HG03442 (cell line): ENCODE results near the gene ATPAF1.

Source experiments
- ATAC-seq: cut with Tn5 transposase; IDR thresholded peaks from one replicate; pipeline ENCODE4 v1.9.1; 2021; ENCODE audit warnings: mild to moderate bottlenecking, moderate library complexity; ENCODE audit not compliant: unreplicated experiment

The ATPAF1 gene

DNA sequence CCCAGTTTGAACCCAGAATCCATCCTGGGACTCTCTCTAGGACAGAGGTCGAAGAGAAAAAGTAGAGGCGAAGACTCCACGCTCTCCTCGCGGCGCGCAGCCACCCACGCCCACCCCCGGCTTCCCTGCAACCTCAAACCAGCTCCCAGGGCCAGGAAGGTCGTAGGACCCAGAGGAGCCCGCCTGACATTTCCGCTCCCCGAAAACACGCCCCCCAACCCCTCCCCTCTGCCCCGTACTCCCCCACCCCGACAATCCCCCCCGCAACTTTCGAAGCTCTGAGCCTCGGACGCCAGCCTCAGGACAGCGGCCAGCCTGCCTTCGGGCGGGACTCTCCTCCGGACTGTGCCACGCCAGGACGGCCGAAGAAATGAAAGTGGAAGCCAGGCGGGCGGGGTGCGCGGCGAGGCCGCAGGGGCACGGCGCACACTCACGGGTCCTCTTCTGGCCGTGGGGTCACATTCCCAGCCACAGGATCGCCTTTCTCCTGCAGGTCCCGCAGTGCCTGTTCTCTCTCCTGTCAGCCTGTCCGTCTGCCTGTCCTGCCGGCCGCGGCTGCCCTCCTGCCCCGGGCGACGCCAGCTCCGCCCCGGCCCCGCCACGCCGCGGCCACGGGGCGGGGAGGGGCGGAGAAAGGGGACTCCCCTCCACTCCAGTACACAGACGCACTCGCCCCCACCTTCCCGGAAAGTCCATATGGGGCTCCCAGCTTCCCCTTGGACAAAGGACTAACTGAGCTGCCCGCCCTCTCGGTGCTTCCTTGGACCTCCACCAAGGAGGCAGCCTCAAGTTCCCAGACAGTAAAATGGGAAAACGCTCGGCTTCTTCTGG is 51.7 kb downstream of the ATPAF1 start, which contains the start of gene MOB3C:
Gene MOB3C, minus strand, starts transcription at position 535 of the 831 bp plus-strand sequence. CDS start 3,490 bp downstream, outside the sequence.
- ATAC-seq: peak; percentile 68

DNA sequence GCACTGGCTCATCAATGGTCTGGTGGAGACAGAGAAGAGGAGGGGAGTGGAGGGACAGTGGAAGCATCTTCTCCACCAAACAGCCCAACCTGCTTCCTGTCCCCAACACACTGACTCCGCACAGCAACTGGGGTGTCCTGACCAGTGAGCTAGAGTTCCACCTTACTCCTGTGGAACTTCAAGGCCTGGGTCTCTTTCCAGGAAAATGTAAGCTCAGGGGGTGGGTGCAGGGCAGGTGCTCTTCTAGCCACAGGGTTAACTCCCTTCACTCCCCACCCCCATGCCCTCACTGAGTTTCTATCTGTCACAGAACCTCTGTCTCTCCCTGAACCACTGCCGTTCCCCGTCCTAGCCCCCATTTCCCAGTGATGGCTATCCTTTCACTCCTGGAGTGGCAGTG is 52.4 kb downstream of the ATPAF1 start:
- ATAC-seq: no peak

DNA sequence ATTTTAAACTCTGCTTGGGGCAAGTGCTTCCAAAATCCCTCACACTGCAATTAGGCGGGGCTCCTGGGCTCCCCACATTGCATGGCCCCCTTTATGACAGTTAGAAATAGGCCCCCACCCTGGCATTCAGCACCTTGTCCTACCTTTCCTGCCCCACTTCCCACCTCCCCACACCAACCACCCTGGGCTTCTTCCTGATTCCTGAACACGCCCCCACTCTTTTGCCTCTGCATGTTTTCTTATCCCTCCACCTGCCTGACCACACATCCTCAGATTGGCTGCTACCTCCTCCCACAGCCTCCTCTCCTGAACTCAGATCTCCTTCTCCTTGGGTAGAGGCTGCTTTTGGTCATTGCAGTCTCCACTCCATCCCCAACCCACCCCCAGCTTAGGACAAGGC is 53.1 kb downstream of the ATPAF1 start:
- ATAC-seq: no peak

DNA sequence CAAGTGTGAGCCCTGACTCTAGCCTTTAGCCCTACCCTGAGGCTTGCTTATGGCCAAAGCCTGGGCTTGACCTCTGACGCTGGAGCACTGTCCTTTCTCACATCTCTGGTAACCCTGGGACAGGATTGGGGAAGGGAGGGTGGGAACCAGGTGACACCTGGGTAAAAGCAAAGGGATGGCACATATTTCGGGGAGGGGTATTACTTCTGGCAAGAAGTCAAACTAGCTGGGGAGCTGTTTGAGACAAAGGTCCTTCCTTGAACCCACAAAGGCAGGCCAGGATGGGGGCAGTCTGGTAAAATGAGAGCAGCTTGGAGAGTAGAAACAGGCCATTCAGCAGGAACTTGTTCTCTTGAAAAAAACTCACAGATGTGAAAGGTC is 53.6 kb downstream of the ATPAF1 start:
- ATAC-seq: no peak

DNA sequence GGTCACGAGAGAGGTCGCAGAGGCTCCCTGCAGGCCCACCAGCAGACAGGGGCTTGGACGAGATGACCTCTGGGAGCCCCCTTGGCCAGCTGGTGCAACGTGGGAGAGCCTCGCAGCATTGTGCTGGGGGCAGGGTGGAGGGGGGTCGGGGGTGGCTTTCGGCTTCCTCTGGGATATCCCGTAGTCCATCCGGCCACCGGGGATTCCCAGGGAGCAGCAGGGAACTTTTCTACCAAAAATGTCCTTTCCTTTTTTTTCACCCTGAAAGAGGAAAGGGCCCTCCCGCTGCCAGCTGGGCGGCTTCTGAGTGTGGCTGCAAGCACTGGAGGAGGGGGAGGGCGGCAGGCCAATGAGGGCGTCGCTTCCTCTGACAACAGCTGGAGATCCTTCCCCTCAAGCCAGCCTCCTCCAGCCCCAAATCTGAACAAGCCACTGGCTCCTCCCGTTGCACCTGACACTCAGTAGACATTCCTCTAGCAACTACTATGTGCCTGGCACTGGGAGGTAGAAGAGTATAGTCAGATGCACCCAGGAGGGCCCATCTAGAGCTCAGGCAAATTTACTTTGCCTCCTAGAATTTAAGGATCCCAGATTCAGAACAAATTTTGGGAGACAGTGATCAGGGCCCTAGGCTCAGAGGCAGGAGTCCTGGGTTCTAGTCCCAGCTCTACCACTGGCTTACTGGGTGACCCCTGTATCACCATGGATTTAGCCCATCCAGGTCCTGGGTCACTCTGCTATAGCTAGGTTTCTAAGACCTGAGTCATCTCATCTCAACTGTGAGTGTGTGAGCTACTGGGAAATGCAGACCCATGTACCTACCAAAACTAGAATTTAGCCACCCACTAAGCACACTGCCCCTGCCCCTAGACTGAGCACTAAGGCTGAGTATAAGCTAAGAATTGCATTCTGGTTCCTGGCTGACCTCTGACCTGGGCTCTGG is 54.2 kb downstream of the ATPAF1 start:
- ATAC-seq: peak; percentile 60

DNA sequence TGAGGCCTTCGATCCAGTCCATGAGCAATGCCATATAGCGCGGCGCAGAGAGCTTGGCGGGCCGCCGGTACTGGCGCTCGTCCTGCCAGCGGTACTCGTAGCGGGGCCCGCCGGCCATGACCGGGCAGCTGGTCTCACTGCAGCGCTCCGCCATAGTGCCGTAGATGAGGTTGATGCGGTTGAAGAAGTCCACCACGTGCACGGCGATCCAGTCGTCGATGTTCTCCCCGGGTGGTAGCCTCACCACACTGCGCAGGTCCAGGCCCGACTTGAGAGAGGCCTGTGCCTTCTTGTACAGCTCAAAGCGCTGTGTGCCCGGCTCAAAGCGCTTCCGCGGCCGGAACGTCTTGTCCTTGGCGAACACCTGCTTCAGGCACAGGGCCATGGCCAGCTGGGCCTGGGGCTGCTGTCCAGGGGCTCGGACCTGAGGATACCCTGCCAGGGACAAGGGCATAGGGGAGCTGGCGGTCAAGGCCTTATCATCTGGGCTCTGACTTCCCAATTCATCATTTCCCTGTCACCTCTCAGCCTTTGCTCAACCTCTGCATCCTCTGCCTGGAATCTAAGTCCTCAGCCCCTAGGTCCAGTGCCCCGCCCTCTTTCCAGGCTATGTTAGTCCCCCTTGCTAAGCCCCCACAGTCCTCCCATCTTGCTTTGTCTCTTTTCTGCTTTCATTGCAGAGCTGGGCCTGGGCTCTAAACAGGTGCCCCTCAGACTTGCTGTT is 55.1 kb downstream of the ATPAF1 start:
- no peak for ATAC-seq

DNA sequence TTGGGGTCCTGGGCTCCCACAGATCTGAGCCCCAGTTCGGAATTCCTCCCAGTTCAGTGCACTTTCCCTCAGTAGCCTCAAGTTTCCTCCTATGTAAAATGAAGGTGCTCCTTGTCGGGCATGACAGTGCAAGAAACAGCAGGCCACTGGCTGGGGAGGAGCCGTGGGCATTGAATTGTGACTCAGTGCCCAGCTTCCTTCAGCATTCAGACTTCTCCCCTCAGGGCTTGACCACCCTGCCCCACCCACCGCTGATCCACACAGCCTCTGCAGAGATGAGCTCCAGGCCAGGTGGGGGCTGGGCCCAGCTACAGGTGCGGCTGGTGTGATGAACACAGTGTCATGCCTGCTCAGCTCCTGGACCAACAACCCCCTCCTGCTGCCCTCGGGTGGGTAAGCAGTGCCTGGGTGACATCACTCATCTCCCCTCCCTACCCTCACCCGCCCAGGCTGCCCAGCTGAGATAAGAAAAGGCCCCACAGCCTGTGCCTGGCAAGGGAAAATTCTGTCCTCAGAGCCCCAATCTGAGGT is 56.4 kb downstream of the ATPAF1 start:
- no peak for ATAC-seq

DNA sequence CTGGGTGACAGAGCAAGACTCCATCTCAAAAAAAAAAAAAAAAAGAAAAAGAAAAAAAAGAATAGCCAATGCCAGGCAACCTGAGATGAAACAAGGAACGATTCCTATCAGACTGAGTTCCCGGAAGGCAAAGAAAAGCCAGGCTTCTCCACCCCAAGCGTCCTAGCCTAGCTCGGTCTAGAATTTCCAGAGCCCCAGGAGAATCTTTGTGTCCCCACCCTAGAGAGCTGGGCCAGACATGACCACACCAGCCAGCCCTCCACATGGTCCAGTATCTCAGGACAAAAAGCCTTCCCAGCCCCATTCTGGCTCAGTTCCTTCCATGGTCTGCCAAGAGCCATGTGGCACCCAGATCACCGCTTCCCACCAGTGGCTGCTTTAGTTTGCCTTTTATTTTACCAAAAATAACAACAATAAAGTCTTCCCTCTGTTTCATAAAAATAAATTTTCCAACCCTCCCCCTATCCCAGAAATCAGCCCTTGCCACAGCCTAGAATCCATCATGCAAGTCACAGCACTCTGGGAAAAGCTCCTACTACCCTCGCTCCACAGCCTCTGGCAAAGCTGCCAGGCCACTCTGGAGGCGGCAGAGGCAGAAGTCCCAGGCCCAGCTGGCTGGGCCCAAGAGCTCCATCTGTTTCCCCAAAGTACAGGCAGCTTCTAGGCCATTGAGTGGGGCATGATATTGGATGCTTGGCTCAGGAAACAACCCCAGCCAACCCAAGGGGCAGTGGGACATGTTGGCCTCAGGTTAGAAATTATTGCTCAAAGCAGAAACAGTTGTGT is 60.6 kb downstream of the ATPAF1 start:
- ATAC-seq: no peak

DNA sequence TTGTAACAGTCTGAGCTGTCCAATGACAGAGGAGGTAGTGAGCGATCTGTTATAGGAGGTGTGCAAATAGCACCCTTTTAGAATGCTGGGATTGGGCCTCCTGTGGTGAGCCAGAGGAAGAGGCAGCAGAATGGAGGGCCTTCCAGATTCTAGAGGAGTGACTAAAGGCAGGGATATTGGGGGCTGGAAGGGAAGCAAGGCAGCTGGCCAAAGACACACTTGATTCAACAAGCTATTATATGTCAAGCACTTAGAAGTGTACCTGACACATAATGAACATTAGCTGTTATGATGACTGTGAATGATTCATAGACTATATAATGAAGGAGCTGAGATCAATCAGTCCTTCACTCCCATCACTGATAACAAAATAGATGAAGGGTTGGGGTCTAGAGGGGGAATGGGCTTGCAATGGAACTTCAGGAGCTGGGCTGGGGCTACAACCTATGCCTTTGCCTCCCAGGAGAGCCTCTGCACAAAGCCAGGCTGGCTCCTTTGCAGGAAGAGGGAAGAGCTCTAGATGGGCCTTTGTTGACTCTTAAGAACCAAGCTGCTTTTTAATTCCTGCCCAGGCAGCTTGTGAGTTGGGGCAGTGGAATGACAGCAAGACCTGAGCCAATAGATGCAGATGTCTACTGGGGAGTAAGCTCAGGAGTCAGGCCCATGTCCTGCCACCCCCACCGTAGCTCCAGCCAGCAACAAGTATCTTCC is 61.8 kb downstream of the ATPAF1 start:
- no peak for ATAC-seq

DNA sequence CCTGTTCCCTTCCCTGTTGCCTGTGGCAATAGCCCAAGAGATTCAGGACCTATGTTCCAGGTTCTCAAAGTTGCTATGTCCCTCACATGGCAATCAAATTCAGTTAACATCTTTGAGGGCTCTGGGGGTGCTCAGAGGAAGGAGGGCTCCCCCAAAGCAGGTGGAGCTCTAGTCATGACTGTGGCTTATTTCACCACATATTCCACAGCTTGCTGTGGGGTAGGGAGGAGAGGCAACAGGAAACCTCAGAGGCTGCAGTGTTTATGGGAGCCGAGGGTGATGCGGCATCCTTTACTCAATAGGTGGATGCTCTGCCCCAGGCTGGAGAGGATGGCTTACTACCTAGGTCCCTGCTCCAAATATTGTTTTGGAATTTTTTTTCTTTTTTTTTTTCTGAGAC is 62.9 kb downstream of the ATPAF1 start:
- ATAC-seq: no peak

DNA sequence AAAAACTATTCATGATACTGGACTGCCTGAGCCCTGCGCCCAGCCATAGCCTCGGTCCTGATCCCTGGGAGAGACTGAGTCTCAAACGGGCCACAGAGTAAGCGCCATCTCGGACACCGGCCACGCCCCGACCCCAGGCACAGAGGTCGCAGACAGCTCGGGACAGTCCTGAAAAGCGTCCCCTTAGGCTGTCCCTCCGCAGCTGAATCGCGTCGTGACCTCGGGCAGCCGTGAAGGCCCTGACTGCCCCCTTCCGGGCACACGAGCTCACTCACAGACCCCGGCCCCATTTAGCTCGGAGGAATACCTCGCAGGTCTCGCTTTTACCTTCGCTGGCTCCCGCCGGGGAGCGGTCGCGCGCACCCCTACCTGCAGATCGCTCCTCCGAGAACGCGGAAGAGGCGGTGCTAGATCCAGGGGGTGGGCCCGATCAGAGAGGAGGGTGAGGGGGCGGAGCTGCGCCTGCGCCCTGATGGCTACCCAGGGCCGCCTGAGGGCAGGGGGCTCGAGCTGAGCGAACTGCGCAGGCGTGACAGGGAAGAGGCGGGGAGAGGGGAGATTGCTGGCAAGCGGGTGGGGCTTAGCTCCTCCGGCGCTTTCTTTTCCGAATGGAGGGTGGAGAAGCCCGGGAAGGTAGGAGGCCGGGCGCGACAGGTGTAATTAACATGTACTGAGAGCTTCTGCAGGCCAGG is 64.2 kb downstream of the ATPAF1 start, which contains the start of gene MKNK1:
Gene MKNK1, minus strand, starts transcription at position 411 of the 692 bp plus-strand sequence. CDS start 20,941 bp downstream, outside the sequence.
- peak; percentile 95 for ATAC-seq

DNA sequence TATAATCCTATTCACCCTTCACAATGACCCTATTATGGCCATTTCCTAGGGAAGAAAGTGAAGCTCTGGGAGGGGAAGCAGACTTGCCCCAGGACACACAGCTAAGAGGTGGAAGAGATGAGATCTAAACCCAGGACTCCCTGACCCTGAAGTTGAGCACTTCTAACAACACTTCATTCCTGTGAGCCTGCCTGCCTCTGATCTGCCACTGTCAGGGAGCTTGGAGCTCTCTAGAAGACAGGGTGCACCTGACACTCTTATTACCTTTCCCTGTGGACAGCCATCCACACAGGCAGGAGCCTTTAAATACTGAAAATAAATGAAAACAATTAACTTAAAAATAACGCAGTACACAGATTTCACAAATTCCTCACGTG is 64.7 kb downstream of the ATPAF1 start:
- ATAC-seq: no peak

DNA sequence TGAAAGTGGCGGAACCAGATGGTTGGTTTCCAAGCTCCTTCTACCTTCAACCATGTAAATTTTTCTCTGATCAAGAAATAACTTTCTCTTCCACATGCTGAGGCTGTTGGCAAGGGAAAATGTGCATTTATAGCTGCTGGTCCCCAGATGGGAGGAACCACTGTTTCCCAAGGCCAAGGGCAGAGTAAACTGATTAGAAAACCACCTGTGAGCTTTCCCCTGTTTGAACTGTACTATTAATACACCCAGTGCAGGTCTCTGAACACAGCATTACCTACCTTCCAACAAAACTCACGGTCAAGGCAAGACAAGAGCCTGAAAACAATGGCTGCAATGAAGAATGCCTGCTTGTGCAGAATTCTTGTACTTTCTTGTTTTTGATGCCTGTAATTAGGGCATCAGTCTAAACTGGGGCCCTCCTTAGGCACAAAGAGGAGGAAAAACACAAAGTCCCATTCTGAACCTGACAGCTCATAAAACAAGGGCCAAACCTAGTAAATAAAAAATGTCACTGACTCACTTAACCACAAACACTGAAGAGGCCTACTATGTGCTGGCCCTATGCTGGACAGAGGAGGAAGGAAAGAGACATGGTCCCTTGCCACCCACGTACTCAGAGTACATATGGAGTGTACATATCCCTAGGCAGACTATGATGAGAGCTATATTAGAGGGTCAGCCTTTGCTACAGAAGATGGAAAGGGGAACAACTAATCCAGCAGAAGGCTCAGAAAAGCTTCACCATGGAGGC is 66.7 kb downstream of the ATPAF1 start:
- ATAC-seq: no peak

DNA sequence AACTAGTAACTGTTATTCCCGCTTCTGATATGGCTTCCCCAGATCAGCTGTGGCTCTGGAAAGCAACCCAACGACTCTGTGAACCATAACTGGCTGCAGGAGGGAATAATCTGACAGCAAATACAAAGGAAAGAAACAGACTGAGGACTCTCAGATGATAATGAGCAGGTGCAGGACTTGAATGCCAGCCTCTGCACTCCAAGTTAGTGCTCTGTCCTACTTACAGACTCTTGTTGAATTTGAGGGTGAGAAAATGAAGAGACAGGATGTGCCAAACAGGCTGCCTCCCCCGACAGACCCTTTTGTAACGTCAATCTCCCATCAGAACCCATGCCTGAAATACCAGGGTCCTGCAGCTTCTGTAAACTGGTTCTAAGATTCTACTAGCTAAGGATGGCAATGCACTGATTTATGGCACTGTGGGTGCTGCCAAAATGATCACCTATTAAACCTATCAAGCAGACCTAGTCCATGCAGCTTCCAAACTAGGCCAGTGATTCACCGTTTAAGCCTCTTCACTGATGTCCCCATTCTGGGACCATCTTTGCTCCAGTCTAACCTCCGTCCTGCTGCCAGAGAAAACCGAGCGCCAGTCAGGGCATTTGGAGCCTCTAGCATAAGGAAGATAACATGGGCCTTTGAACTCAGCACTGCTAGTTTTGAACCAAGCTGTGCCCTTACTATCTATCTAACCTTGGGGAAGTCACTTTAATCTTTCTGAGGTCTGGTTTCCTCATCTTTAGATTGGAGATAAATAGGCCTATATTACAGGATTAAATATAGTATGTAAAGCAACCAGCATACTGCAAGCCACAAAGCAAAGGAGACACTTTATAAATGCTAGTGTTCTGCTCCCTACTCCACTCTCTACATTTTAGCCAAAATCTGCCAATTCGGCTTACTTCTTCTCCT is 68.8 kb downstream of the ATPAF1 start:
- no peak for ATAC-seq

DNA sequence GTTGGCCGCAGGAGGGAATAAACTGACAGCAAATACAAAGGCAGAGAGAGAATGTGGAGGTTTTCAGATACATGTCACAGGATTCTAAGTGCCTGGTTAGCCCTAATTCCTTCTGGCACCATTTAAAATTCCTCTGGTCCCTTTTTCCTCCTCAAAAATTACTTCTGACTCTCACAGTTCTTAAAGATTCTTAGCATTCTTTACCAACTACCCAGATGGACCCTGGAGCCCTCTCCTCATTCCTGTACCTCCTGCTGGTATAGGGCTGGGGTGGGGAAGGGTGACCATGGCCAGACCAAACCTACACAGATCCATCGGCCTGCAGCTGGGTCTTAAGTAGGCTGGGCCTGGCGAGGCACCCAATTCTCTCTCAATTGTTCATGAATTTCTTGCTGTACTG is 71.3 kb downstream of the ATPAF1 start:
- ATAC-seq: no peak

DNA sequence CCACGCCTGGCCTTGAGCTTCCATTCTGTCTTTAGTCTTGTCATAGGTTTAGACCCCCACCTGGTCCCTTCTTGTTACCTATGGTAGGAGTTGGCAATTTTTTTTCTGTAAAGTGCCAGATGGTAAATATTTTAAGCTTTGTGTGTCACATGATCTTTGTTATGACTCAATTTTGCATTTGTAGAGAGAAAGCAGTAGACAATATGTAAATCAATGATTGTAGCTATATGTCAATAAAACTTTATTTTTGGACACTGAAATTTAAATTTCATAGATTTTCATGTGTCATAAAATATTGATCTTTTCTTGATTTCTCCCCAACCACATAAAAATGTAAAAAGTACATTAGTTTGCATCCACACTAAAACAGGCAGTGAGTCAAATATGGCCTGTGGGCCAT is 72.1 kb downstream of the ATPAF1 start:
- no peak for ATAC-seq

DNA sequence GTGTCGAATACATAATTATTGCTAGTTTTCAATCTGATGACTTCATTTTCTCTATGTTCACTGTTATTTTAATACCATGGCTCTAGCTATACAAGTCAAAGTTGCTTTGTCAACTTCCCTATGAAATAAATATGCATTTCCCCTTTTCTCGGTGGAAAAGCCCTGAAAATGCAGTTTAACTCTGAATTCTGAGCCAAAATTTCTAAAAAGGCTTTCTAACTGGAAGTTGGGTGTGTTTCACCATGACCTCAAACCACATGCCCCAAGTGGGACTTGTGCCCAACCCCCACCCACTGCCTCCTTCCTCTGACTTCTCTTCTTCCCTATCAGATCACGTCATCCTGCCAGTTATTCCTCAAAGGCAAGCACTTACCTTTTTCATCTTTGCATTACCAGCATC is 73.0 kb downstream of the ATPAF1 start:
- ATAC-seq: no peak
